Skeletal muscle cell (primary cell): ENCODE data around the gene PAH.
"Not testable (repeated sequence)": the region's sequence is repeated elsewhere in the genome, so short reads cannot be mapped to it uniquely, and the experiment has no call there.

Experiments used
- DNase-seq: peaks from one replicate; pipeline ENCODE4 v3.0.0-alpha.2; 2010; ENCODE audit warnings: low read depth
- H3K4me3 ChIP-seq: 2 replicates; pipeline ENCODE4 v1.5.1; 2011; ENCODE audit warnings: low read depth, mild to moderate bottlenecking, control low read depth, low read length, moderate library complexity

PAH gene

GRCh38 chr12:102848832-102849231, 68.2 kb downstream of the PAH start:
- no peak for DNase-seq
- no peak overlapping the region for H3K4me3 ChIP-seq

GRCh38 chr12:102847131-102847530, 69.9 kb downstream of the PAH start:
- no peak overlapping the region for H3K4me3 ChIP-seq
- no peak for DNase-seq

- no peak for DNase-seq
- no peak overlapping the region for H3K4me3 ChIP-seq
Measured at GRCh38 chr12:102833687-102834441, 83.2 kb downstream of the PAH start.

GRCh38 chr12:102832826-102833225, 84.2 kb downstream of the PAH start:
- not testable (repeated sequence) for DNase-seq, H3K4me3 ChIP-seq

GRCh38 chr12:102824218-102824835, 92.7 kb downstream of the PAH start:
- DNase-seq = no peak
- no peak overlapping the region for H3K4me3 ChIP-seq

GRCh38 chr12:102821149-102821548, 95.9 kb downstream of the PAH start:
- H3K4me3 ChIP-seq = no peak overlapping the region
- DNase-seq = no peak

GRCh38 chr12:102816816-102817434, 100.1 kb downstream of the PAH start:
- no peak for DNase-seq
- H3K4me3 ChIP-seq = no peak overlapping the region

GRCh38 chr12:102814691-102815367, 102.2 kb downstream of the PAH start:
- H3K4me3 ChIP-seq = no peak overlapping the region
- DNase-seq = no peak

- DNase-seq = no peak
- H3K4me3 ChIP-seq = no peak overlapping the region
Measured at GRCh38 chr12:102812344-102812743, 104.7 kb downstream of the PAH start.

GRCh38 chr12:102811110-102811737, 105.8 kb downstream of the PAH start:
- no peak overlapping the region for H3K4me3 ChIP-seq
- no peak for DNase-seq

GRCh38 chr12:102808412-102808811, 108.6 kb downstream of the PAH start:
- no peak overlapping the region for H3K4me3 ChIP-seq
- no peak for DNase-seq

GRCh38 chr12:102806592-102806991, 110.5 kb downstream of the PAH start:
- DNase-seq = no peak
- no peak overlapping the region for H3K4me3 ChIP-seq

- no peak overlapping the region for H3K4me3 ChIP-seq
- DNase-seq = no peak
Measured at GRCh38 chr12:102806110-102806509, 110.9 kb downstream of the PAH start.

GRCh38 chr12:102800565-102800964, 116.5 kb downstream of the PAH start:
- no peak for DNase-seq
- no peak overlapping the region for H3K4me3 ChIP-seq

GRCh38 chr12:102799229-102799628, 117.8 kb downstream of the PAH start:
- no peak overlapping the region for H3K4me3 ChIP-seq
- DNase-seq = no peak

- no peak for DNase-seq
Measured at GRCh38 chr12:102797528-102797927, 119.5 kb downstream of the PAH start.

GRCh38 chr12:102793921-102794320, 123.1 kb downstream of the PAH start:
- DNase-seq = no peak
- H3K4me3 ChIP-seq = no peak overlapping the region

More at GRCh38 chr12:102797528-102797927, 119.5 kb downstream of the PAH start:
- no peak overlapping the region for H3K4me3 ChIP-seq
